ENCODE measurements around the gene AIMP1.

GRCh38 chr4:106329041-106329618, 12.8 kb downstream of the AIMP1 start:
- TF ChIP-seq CTCF (IDR thresholded peaks at IDR 0.05; ENCODE audit: low read depth, low read length, poor library complexity, severe bottlenecking): peak; percentile 61
- no peak for TF ChIP-seq EZH2phosphoT487 (IDR thresholded peaks at IDR 0.05; ENCODE audit: borderline replicate concordance, low read length)

Data from DOHH2 (cell line).